Measurements from ENCODE around the gene ABCC2. TPM values are rescaled to one million over a fixed set of nuclear protein-coding genes. Genes with fewer than 3 reads are reported as not detected.

ABCC2 gene
- total RNA-seq, 4 donors from 2014 or later: 1.3 to 4.2 (median 2.2) TPM

GRCh38 chr10:99870123-99870730 is 87.8 kb downstream of the ABCC2 start:
- TF ChIP-seq CTCF (IDR thresholded peaks at IDR 0.05; ENCODE audit: low read depth): no peak

GRCh38 chr10:99872367-99873162 is 90.1 kb downstream of the ABCC2 start:
- TF ChIP-seq CTCF (IDR thresholded peaks at IDR 0.05; ENCODE audit: low read depth): no peak

- TF ChIP-seq CTCF (IDR thresholded peaks at IDR 0.05; ENCODE audit: low read depth): no peak
Measured at GRCh38 chr10:99873846-99874245, 91.4 kb downstream of the ABCC2 start.

- no peak for TF ChIP-seq CTCF (IDR thresholded peaks at IDR 0.05; ENCODE audit: low read depth)
Measured at GRCh38 chr10:99874341-99875085, 92.1 kb downstream of the ABCC2 start.

- TF ChIP-seq CTCF (IDR thresholded peaks at IDR 0.05; ENCODE audit: low read depth): no peak
Measured at GRCh38 chr10:99875473-99875872, 93.0 kb downstream of the ABCC2 start.

GRCh38 chr10:99880080-99880835 is 97.8 kb downstream of the ABCC2 start:
- TF ChIP-seq CTCF (IDR thresholded peaks at IDR 0.05; ENCODE audit: low read depth): no peak

Data from subcutaneous adipose tissue (tissue), 4 donors.